HG03442 (cell line): ENCODE data around the gene LDLRAD2.
"Not testable (repeated sequence)": the region's sequence is repeated elsewhere in the genome, so short reads cannot be mapped to it uniquely, and the experiment has no call there.

Experiments
- ATAC-seq: cut with Tn5 transposase; IDR thresholded peaks from one replicate; pipeline ENCODE4 v1.9.1; 2021; ENCODE audit warnings: mild to moderate bottlenecking, moderate library complexity; ENCODE audit not compliant: unreplicated experiment

LDLRAD2 gene

DNA sequence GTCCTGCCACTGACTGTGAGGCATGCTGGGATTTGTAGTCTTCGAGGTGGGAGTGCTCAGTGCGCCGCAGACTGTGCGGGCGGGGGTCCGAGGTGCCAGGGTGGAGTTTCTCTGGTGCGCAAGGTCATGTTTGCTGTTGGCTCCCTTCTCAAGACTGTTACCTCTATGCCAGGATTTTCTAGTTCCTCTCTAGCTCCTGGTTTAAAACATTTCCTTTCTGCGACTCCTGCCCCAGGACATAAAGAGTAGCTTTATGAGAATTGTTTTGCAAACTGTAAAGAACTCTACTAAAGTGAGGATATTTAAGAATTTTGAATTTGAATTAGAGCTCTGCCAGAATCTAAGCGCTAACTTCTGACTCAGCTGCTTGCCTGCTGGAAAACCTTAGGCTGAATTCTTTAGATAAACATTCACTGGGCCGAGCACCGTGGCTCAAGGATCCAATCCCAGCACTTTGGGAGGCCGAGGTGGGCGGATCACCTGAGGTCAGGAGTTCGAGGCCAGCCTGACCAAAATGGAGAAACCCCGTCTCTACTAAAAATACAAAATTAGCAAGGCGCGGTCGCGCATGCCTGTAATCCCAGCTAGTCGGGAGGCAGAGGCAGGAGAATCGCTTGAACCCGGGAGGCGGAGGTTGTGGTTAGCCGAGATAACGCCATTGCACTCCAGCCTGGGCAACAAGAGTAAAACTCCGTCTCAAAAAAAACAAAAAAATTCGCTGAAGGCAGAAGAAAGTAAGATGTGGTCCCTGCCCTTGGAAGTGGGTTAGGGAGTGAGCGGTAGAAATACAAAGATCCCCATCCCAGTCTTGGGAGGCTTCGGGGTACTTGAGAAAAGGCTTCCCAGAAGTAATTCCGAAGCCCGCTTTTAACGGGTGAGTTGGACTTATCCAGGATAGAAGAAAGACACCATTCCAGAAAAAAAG lies 28.1 kb upstream of the LDLRAD2 start:
- ATAC-seq: peak; percentile 52

DNA sequence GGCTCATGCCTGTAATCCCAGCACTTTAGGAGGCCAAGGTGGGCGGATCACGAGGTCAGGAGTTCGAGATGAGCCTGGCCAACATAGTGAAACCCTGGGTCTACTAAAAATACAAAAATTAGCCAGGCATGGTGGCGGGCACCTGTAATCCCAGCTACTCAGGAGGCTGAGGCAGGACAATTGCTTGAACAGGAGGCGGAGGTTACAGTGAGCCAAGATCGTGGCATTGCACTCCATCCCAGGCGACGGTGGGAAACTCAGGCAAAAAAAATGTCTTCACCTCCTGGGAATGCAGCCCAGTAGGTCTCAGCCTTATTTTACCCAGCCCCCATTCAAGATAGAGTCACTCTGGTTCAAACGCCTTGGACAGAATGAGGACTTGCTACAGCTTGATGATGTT lies 26.3 kb upstream of the LDLRAD2 start:
- ATAC-seq: not testable (repeated sequence)

DNA sequence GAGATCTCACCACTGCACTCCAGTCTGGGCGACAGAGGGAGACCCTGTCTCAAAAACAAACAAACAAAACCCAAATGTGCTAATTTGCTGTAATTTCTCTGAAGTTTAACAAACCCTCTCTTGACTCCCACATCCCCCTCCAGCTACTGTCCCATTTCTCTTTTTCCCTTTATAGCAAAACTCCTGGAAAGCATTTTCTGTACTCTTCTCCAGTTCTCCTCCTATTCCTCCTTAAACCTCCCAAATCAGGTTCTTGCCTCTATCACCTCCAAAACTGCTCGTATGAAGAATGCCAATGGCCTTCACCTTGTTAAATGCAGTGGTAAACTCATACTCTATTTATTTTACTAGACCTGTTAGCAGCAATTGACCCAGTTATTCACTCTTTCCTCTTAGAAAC lies 25.4 kb upstream of the LDLRAD2 start:
- no peak for ATAC-seq

DNA sequence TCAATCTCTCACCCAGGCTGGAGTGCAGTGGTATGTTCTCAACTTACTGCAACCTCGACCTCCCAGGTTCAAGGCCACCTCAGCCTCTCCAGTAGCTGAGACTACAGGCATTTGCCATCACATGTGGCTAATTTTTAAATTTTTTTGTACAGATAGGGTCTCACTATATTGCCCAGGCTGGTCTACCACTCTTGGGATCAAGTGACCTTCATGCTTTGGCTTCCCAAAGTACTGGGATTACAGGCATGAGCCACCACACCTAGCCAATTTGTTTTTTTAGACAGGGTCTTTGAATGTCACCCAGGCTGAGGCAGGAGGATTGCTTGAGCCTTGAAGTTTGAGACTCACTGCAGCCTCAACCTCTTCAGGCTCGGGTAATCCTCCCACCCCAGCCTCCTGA lies 19.0 kb upstream of the LDLRAD2 start:
- ATAC-seq: no peak

DNA sequence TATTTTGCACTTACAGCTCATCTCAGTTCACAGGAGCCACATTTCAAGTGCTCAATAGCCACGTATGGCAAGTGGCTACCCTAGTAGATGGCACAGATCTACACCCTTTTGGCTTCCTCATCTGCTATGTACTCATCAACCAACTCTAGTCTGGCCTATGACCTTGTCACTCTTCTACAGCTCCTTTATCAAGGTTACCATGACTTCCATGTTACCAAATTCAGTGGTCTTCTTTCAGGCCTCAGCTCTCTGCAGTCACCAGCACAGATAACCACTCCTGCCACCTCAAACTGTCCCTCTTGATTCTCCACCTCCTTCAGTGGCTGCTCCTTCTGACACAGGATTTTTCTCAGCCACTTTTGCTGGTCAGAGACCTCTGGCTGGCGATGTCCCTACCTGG lies 17.4 kb upstream of the LDLRAD2 start:
- no peak for ATAC-seq

DNA sequence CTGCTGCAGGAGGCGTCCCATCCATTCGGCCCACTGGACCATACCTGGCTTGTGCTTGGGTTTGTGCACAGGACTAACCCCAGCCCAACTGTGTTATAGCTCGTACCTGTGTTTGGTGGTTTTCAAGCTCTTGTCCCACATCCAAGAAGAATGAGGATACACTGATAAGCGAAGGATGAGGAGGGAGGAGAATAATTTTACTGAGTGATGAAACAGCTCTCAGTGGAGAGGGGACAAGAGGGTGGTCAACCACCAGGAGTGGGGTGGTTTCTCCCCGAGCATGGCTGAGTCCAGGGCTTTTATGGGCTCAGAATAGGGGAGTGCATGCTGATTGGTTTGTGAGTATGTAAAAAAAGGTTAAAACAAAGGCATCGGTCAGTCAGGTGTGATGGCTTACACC lies 17.0 kb upstream of the LDLRAD2 start:
- ATAC-seq: no peak

DNA sequence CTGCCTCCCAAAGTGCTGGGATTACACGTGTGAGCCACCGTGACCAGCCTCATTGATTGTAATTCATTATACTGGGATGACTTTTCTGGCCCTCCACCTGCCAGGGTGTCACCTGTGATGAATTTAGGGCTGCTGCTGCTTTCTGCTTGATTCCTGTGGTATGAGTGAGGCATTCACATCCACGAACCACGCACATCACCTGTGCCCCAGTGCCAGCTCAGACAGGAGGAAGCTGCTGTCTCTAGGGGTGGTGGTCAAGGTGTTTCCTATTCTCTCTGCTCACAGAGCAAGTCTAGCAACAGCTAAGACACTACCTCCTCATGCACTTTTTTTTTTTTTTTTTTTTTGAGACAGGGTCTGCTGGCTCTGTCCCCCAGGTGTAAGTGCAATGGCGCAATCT lies 12.3 kb upstream of the LDLRAD2 start:
- no peak for ATAC-seq

DNA sequence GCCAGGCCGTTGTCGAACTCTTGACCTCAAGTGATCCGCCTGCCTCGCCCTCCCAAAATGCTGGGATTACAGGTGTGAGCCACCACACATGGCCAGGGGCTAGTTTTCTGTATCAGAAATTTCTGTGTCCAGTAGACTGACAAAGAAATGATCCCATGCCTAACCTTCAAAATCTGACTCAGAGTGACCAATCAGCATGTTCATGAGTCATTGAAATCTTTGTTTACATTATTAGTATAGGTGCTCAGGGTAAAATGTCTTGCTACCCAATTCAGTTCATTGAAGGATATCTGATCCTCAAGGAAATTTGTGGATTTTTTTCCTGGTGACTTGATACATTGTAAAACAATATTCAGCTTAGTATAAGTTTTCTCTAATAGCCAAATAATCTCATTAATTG lies 11.0 kb upstream of the LDLRAD2 start:
- no peak for ATAC-seq

DNA sequence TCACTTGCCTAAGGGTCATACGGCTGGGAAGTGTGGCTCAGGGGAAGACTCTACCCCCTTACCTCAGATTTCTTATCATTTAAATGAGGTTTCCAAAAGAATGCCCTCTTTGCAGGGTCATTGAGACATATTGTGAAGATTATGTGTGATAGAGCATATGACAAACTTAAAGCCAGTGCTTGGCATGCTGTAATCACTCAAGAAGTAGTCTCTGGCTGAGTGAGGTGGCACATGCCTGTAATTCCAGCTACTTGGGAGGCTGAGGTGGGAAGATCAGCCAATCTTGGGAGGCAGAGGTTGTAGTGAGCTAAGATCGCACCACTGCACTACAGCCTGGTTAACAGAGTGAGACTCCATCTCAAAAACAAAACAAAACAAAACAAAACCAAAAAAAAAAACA lies 7.5 kb upstream of the LDLRAD2 start:
- no peak for ATAC-seq

DNA sequence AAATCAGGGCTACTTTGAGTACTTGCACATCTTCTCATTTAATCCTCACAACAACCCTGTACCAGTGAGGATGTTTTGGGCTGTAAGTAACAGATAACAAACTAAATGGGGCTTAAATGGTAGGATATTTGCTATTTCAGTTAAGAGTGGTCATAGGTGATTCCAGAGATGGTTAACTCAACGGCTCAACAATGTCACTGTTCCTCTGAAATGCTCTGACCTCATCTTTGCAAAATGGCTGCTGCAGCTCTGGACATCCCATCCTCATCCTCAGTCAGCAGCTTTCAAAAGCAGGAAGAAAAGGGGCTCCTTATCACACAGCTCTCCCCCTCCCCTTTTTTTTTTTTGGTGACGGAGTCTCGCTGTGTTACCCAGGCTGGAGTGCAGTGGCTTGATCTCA lies 1.5 kb downstream of the LDLRAD2 start:
- ATAC-seq: no peak

DNA sequence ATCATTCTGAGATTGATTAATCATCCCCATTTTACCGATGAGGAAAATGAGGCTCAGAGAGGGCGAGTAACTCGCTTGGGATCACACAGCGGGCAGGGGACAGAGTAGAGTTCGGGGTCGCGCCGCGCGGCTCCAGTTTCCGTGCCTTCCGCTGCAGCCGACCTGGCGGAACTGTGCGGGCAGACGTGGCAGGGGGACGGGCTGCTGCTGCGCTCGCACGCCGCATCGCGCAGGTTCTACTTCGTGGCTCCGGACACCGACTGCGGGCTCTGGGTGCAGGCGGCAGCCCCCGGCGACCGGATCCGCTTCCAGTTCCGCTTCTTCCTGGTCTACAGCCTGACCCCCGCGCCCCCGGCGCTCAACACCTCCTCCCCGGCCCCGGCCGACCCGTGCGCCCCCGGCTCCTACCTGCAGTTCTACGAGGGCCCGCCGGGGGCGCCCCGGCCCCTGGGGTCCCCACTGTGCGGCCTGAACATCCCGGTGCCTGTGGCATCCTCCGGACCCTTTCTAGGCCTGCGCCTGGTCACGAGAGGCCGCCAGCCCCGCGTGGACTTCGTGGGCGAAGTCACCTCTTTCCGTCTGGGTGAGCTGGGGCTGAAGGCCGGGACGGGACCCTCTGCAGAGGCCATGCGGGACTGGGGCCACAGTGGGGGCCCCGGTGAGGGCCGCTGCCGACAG lies 2.3 kb downstream of the LDLRAD2 start:
- ATAC-seq: no peak

DNA sequence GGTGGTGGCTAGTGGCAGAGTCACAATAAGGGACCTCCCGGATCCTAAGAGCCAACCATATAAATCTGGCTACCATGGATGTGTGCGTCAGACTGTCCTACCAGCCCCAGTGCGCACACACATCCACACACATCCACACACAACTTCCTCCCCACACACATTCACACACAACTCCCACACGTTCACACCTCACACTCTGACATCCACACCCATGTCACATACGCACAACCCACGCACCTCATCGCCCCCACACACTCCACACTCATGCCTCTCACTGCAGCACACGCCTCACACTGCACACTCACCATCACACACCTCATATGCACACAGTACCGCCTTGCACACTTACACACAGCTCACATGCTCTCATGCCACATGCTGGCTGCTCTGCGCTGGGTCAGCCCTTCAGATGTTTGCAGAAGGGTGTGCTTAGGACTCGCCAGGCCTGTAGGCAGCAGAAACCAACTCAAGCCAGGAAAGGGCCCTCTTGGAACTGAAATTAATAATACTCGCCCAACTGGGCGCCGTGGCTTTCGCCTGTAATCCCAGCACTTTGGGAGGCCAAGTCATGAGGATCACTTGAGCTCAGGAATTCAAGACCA lies 3.0 kb downstream of the LDLRAD2 start:
- ATAC-seq: no peak

DNA sequence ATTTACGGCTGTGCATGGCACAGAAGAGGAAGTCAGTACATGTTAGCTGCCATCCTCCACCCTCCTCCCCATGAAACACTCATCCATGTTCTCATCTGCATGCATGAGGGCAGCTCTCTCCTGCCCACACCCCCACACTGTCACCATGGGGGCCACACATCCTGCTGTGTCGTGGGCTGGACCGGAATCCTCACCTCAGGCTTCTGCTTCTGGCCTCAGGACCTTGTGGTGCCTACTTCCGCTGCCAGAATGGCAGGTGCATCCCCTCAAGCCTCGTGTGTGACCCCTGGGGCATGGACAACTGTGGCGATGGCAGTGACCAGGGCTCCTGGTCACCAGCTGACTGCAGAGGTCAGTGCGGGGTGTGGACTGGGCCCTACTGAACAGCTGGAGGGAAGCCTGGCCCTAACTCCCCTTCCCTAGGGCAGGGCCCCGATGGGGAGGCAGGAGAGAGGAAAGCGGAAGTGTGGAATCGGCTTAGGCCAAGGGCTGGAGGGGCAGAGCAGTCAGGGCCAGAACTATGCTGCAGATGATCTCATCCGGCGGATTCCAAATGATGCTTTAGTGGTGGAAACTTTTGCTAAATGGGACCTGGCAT lies 3.8 kb downstream of the LDLRAD2 start:
- ATAC-seq: no peak

DNA sequence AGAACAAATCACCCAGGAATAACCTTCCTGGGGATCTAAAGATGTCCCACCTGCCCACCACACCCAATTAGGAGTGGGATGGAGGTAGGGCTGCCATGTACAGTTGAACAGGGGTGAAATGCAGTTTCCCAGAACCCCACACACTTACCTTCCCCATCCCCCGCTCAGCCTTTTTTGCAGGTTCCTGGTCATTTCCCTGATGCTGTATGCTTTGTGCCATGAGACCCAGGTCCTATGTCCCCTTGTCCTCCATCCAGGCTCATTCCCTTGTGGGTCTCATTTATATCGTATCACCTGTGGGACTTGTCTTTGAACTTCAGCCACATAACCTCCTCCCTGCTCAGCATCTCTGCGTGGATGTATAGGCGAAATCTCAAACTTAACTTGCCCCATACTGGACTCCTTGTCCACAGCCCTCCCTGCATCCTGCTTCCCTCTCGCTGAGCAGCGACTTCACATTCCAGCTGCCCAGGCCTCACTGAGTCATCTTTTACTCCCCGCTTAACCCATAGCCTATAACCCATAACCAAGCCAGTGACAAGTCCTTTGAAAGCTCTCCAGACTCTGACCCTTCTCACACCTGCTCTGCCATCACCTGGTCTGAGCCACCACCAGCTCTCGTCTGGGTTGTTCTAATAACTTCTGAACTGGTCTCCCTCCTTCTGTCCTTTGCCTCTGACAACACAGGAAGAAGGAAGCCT lies 4.7 kb downstream of the LDLRAD2 start:
- no peak for ATAC-seq

DNA sequence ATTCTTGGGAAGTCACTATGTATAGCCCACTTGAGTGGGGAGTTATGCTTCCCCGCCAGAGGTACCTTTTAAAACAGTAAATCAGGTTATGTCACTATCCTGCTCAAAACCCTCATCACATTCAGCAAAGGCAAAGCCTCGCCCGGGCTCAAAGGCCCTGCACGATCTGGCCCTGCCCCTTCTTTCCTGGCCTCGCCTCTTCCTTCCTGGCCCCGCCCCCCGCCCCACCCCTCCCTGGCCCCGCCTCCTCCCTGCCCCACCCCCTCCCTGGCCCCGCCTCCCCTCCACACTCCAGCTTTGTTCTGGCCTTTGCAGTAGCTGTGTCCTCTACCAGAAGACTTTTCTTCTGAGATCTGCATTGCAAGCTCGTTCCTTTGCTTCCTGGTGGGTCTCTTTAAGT lies 6.6 kb downstream of the LDLRAD2 start:
- ATAC-seq: no peak

DNA sequence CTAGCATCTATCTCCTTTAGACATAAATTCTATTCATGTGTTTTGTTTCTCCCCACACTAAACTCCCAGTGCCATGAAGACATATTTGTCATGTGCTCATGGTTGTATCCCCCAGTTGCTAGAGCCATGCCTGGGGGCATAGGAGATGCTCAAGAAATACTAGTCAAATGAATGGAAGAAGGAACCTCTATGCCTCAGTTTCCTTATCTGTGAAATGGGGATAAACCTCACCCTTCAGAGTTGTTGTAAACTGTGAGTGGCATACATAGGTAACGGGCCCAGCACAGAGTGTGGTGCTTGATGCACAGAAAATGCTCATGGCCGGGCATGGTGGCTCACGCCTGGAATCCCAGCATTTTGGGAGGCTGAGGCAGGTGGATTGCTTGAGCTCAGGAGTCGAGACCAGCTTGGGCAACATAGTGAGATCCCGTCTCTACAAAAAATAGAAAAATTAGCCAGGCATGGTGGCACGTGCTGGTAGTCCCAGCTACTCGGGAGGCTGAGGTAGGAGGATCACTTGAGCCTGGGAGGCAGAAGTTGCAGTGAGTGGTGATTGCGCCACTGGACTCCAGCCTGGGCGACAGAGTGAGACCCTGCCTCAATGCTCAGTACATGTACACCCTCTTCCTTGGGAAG lies 8.7 kb downstream of the LDLRAD2 start:
- ATAC-seq: no peak

DNA sequence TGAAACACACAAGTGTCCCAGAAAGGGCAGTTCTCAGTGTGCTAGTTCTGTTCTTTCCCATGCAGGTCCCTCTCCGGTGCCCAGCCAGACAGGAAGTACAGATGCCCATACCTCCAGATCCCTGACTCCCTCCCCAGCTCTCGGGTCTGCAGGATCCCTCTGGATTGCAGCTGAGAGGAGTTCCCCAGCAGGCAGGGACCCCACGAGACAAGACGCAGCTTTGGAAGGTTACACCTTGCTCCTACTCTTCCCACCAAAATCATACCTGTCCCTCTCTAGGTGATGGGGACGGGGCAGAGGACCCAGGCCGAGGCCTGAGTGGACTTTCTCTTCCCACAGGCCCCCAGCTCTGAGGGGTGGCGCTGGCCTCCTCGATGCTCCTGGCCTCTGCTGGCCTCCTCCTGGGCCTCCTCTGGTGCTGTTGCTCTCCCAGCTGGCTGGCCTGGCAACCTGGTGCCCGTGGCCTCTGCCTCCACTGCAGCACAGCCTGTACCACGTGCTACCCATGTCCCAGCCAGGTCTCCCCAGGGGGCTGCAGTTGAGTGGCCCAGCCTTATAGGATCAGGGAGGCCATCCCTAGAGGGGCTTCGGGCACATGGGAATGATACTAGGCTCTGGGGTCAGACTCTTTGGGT lies 9.4 kb downstream of the LDLRAD2 start:
- no peak for ATAC-seq

DNA sequence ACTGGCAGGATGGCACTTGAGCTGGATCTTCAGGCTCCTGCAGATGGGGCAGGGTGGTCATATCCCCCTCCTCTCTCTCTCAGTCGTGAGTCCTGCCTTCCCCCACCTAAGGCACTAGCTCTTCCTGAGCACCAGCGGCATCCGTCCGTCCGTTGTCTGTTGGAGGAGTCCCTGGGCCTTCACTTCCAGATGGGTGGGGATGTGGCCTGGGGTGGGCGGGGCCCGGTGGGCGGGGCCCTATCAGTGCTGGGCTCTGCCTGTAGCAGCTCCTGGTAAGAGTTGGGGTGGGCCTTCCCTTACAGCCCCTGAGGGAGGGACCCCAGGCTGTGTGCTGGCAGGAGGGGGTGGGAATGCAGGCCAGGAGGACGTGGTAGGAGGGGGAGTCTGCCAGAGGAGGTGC lies 10.3 kb downstream of the LDLRAD2 start:
- no peak for ATAC-seq

DNA sequence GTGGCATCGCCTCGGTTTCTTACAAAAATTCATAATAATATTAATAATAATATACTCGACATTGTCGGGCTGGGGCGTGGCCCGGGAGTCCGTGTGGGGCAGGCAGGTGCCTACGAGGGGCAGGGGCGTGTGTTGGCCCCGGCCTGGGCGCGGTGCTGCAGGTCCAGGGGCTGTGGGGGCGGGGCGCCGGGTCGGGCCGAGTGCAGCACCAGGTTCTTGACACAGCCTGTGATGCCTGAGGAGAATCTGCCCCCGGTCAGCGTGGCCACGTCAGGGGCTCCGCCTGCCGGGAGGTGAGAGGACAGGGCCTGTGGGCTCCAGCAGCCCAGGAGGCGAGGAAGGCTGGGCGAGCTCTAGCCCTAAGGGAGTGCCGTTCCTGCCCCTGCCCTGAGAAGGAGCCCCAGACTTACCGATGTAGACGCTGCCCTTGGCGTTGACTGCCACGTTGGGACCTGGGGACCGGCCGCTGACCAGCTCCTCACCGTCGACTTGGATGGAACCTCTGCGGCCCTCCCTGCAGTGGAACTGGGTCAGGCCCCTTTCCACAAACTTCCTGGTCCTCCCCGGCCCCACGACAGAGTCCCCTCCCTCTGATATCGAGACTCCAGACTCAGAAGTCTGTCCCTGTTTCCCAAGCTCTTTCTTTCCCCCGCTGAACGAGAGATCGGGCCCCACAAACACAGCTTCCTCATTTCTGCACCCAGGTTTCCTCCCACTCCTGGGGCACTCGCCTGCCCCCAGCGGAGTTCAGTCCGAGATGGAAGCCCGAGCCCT lies 11.3 kb downstream of the LDLRAD2 start:
- no peak for ATAC-seq
